Measurements from ENCODE around the gene CLNS1A.
"Not testable (repeated sequence)": the region's sequence is repeated elsewhere in the genome, so short reads cannot be mapped to it uniquely, and the experiment has no call there.

Gene CLNS1A

GRCh38 chr11:77650123-77650522, 12.5 kb upstream of the CLNS1A start:
- TF ChIP-seq CTCF (IDR thresholded peaks at IDR 0.05; ENCODE audit: insufficient read depth, low read depth, low read length, missing control alignments), result no peak
- no peak for DNase-seq (ENCODE audit: low read depth)
- no peak overlapping the region for H3K4me3 ChIP-seq (ENCODE audit: low read length)

GRCh38 chr11:77647654-77648305, 10.2 kb upstream of the CLNS1A start:
- H3K4me3 ChIP-seq (ENCODE audit: low read length), result no peak overlapping the region
- no peak for DNase-seq (ENCODE audit: low read depth)
- no peak for TF ChIP-seq CTCF (IDR thresholded peaks at IDR 0.05; ENCODE audit: insufficient read depth, low read depth, low read length, missing control alignments)

GRCh38 chr11:77644887-77645286, 7.3 kb upstream of the CLNS1A start:
- TF ChIP-seq CTCF (IDR thresholded peaks at IDR 0.05; ENCODE audit: insufficient read depth, low read depth, low read length, missing control alignments), result no peak
- no peak overlapping the region for H3K4me3 ChIP-seq (ENCODE audit: low read length)
- no peak for DNase-seq (ENCODE audit: low read depth)

GRCh38 chr11:77642228-77642627, 4.6 kb upstream of the CLNS1A start:
- TF ChIP-seq CTCF (IDR thresholded peaks at IDR 0.05; ENCODE audit: insufficient read depth, low read depth, low read length, missing control alignments), result no peak

GRCh38 chr11:77636731-77637344, 756 bp downstream of the CLNS1A start:
- DNase-seq (ENCODE audit: low read depth), result no peak
- H3K4me3 ChIP-seq (ENCODE audit: low read length), result peak overlapping the region; percentile 80
- TF ChIP-seq CTCF (IDR thresholded peaks at IDR 0.05; ENCODE audit: insufficient read depth, low read depth, low read length, missing control alignments), result no peak

More at GRCh38 chr11:77642228-77642627, 4.6 kb upstream of the CLNS1A start:
- no peak overlapping the region for H3K4me3 ChIP-seq (ENCODE audit: low read length)
- DNase-seq (ENCODE audit: low read depth), result peak; percentile 27

- H3K4me3 ChIP-seq (ENCODE audit: low read length); DNase-seq (ENCODE audit: low read depth): not testable (repeated sequence)
Measured at GRCh38 chr11:77633926-77634325, 3.7 kb downstream of the CLNS1A start.

- H3K4me3 ChIP-seq (ENCODE audit: low read length), result no peak overlapping the region
- DNase-seq (ENCODE audit: low read depth), result no peak
- no peak for TF ChIP-seq CTCF (IDR thresholded peaks at IDR 0.05; ENCODE audit: insufficient read depth, low read depth, low read length, missing control alignments)
Measured at GRCh38 chr11:77630157-77630710, 7.4 kb downstream of the CLNS1A start.
